ENCODE data around the gene QRFP.

QRFP gene

DNA sequence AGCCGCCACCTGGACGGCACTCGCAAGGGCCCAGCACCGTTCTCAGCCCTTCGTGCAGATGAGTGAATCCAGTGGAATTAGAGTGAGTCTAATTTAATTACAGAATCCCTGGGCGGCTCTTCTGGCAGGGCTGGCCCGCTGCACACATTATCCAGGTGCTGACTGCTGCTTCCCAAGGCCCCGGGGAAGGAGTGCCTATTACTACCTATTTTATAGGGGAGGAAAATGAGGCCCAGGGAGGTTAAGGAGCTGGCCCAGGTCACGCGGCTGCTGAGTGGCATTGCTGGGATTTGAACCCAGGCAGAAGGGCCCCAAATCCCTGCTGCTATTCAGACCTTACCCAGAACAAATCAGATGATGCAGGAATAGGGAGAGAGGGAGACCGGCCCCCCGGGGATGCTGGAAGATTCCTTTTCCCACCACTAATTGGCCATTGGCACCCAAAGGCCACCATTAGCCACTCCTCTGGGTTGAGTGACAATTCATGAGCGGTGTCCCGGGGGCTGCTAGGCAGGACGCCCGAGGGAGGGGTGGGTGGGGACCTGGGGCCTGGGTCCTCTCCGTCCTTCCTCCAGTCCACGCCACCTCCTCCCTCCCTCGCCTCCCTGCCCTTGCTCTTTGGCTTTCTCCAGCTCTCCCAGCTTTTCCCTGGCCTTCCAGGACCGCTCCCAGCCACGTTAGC lies 10.3 kb upstream of the QRFP start:
- TF ChIP-seq, protein P1, sequence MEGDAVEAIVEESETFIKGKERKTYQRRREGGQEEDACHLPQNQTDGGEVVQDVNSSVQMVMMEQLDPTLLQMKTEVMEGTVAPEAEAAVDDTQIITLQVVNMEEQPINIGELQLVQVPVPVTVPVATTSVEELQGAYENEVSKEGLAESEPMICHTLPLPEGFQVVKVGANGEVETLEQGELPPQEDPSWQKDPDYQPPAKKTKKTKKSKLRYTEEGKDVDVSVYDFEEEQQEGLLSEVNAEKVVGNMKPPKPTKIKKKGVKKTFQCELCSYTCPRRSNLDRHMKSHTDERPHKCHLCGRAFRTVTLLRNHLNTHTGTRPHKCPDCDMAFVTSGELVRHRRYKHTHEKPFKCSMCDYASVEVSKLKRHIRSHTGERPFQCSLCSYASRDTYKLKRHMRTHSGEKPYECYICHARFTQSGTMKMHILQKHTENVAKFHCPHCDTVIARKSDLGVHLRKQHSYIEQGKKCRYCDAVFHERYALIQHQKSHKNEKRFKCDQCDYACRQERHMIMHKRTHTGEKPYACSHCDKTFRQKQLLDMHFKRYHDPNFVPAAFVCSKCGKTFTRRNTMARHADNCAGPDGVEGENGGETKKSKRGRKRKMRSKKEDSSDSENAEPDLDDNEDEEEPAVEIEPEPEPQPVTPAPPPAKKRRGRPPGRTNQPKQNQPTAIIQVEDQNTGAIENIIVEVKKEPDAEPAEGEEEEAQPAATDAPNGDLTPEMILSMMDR (IDR thresholded peaks at IDR 0.05; ENCODE audit: control insufficient read depth, insufficient read depth, low read depth, low read length, missing control alignments): no peak

DNA sequence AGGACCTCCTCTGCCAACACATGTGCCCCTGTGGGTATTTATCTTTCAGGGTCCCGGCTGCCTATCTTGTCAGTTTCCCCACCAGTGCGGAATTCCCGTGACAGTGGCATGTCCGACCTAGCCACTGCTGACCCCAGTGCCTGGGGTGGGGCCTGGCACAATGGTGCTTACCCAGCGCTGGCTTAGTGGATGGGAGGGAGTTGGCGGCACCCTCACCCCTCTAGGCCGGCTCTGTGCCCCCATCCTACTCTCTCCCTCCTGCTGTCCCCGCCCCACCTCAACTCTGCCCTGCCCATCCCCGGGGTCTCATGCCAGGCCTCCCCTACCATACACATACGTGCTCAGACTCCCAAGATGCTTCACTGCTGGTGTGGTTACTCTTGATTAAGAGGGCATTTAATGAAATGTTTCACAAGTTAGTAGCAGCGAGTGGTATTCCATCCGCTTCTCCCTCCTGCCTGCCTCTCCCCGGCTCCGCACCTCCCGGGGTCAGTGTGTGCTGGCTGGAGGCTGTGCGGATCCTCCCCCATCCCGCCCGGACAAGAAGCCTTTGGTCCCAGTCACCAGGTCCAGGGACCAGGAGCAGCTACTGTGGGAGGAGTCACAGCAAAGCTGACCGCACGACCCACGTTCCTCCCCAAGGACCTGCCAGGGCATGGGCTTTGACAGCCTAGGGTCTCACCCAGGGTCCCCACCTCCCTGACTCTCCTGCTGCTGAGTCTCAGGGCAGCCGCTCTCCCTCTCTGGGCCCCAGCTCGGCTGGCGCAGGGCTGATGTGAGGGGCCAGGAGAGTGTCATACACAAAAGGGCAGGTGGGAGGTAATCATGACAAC lies 9.5 kb upstream of the QRFP start:
- DNase-seq (ENCODE audit: low read depth): no peak
- no peak overlapping the region for H3K4me3 ChIP-seq (ENCODE audit: control insufficient read depth, low read depth, low read length)
- TF ChIP-seq, protein P1 (IDR thresholded peaks at IDR 0.05; ENCODE audit: control insufficient read depth, insufficient read depth, low read depth, low read length, missing control alignments): no peak

More for the DNA sequence above, 10.3 kb upstream of the QRFP start:
- DNase-seq (ENCODE audit: low read depth): no peak
- no peak overlapping the region for H3K4me3 ChIP-seq (ENCODE audit: control insufficient read depth, low read depth, low read length)

- no peak overlapping the region for H3K4me3 ChIP-seq (ENCODE audit: control insufficient read depth, low read depth, low read length)
- no peak for DNase-seq (ENCODE audit: low read depth)
- TF ChIP-seq, protein P1 (IDR thresholded peaks at IDR 0.05; ENCODE audit: control insufficient read depth, insufficient read depth, low read depth, low read length, missing control alignments): no peak
These were observed 8.7 kb upstream of the QRFP start for GRCh38 chr9:130905125-130905901.

- TF ChIP-seq, protein P1 (IDR thresholded peaks at IDR 0.05; ENCODE audit: control insufficient read depth, insufficient read depth, low read depth, low read length, missing control alignments): no peak
- DNase-seq (ENCODE audit: low read depth): no peak
- no peak overlapping the region for H3K4me3 ChIP-seq (ENCODE audit: control insufficient read depth, low read depth, low read length)
These were observed 7.7 kb upstream of the QRFP start for GRCh38 chr9:130904070-130905044.

DNA sequence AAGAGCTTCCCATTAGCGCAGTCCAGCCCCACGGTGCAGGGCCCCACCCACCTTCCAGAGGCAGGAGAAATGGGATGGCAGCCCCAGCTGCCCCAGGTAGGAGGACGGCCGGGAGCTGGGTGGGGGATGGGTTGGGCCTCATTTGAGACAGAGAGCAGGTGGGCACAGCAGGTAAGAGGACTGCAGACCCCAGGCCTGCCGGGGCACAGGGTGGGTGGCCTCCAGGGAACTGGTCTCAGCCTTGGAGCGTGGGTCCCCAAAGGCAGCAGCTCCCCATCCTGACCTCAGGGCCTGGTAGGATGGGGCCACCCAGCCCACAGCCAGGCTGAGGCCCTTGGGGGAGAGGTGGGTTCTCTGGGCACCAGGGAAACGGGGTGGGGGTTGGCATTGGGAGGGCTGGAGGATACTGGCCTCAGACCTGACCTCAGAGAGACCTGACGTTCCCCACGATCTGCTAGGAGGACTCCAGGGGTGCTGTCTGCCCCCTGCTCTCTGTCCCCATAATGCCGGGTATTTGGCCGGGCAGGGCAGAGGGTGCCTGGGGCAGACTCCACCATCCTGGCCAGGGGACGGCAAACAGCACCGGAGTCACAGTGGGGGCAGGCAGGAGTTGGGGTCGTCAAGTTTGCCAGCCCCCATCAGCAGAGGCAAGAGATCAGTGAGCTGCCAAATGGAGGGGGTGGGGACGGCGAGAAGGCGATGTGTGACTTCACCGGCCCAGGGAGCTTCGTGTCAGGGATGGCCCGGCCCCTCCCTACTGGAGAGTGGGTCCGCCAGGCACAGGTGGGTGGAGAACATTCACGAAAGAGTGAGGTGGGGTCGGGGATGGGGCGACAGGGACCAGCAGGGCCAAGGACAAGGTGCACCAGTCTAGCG lies 6.8 kb upstream of the QRFP start:
- TF ChIP-seq, protein P1 (IDR thresholded peaks at IDR 0.05; ENCODE audit: control insufficient read depth, insufficient read depth, low read depth, low read length, missing control alignments): no peak
- H3K4me3 ChIP-seq (ENCODE audit: control insufficient read depth, low read depth, low read length): no peak overlapping the region
- DNase-seq (ENCODE audit: low read depth): no peak

Data from AG09309 (cell line).